Astrocyte of the spinal cord (primary cell): Measurements from ENCODE around the gene KMT2E.
A peak's percentile ranks its signal among the peaks of the same experiment; 100 is the strongest.

Experiments used
- DNase-seq: peaks from one replicate; pipeline ENCODE4 v3.0.0; 2011; ENCODE audit warnings: low read depth, low spot score
- H3K4me3 ChIP-seq: 2 replicates; pipeline ENCODE4 v1.5.1; 2011; ENCODE audit warnings: low read depth, mild to moderate bottlenecking, low read length, moderate library complexity
- in situ Hi-C: cut with HindIII; loops from 2 replicates; pipeline ENCODE4 v1.10.0; 2017; ENCODE audit warnings: low sequenced_read_pairs
- TF ChIP-seq, protein P1 (sequence below): IDR thresholded peaks from 2 replicates; pipeline ENCODE4 v1.5.1; 2012; ENCODE audit warnings: low read depth, mild to moderate bottlenecking, low read length, inconsistent platforms

The KMT2E gene

DNA sequence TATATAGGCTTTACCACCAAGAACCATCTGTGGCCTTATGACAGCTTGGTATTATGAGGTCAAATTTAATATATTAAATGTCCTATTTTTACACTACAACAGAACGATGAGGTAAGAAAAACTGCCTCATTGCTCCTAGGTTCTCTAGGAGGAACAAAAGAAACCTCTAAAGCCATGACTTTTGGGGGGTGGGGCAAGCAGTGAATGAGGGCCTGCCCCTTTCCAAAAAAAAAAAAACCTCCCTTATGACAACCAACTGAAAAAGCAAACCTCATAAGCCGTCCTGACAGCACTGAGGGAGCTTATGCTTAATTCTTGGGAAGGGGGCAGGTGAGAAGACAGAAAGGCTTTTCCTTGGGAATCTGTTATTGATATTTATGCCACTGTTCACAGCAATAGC is 116.6 kb downstream of the KMT2E start:
- TF ChIP-seq, protein P1, sequence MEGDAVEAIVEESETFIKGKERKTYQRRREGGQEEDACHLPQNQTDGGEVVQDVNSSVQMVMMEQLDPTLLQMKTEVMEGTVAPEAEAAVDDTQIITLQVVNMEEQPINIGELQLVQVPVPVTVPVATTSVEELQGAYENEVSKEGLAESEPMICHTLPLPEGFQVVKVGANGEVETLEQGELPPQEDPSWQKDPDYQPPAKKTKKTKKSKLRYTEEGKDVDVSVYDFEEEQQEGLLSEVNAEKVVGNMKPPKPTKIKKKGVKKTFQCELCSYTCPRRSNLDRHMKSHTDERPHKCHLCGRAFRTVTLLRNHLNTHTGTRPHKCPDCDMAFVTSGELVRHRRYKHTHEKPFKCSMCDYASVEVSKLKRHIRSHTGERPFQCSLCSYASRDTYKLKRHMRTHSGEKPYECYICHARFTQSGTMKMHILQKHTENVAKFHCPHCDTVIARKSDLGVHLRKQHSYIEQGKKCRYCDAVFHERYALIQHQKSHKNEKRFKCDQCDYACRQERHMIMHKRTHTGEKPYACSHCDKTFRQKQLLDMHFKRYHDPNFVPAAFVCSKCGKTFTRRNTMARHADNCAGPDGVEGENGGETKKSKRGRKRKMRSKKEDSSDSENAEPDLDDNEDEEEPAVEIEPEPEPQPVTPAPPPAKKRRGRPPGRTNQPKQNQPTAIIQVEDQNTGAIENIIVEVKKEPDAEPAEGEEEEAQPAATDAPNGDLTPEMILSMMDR, result no peak
- no peak overlapping the region for H3K4me3 ChIP-seq
- no peak for DNase-seq
- in situ Hi-C loops, result no loop called here

DNA sequence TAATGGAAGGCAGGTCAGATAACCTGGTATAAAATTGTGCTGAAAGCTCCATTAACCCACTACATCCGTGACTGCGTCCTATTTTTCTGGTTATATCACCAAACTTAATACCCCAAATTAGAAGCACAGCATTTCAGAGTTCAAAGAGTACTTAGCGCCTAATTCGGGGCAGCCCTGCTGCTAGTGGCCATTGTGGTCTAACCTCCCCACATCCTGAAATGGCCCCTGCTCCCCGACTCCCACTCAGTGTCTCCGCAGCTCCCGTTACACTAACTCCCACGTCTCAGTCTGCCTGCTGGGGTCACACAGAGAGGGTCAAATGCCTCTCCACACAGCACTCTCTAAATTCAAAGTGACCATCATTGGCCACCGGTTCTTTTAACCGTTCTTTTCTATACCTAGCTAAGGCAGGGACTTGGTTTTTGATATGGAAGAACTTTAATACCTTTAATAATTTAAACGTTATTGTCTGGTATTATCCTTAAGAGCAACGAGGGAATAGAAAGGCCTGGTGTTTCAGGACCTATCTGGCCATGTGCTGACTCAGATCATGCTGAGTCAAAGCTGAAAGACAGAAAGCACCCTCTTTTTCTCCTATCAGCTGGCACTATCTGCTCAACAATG is 117.1 kb downstream of the KMT2E start:
- in situ Hi-C loops, result no loop called here
- TF ChIP-seq, protein P1, result no peak
- H3K4me3 ChIP-seq, result no peak overlapping the region
- peak; percentile 16 for DNase-seq

DNA sequence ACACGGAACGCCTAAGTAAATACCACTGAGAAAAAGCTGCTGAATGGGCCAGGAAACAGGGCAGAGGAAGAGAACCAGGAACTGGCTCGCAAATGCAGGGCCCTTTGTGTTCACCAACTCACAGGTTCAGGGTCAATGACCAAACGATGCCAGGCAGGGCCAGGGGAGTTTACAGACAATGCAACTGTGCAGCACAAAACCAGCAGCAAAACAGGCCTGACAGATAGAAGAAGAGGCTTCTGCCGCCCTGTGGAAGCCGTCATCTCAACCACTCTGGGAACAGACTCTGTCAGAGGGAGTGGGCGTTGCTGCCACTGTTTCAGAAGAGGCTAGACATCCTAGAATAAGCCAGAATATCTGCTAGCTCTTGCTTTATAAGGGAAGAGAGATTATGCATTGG is 117.9 kb downstream of the KMT2E start:
- TF ChIP-seq, protein P1, result no peak
- no peak for DNase-seq
- in situ Hi-C loops, result no loop called here
- no peak overlapping the region for H3K4me3 ChIP-seq

DNA sequence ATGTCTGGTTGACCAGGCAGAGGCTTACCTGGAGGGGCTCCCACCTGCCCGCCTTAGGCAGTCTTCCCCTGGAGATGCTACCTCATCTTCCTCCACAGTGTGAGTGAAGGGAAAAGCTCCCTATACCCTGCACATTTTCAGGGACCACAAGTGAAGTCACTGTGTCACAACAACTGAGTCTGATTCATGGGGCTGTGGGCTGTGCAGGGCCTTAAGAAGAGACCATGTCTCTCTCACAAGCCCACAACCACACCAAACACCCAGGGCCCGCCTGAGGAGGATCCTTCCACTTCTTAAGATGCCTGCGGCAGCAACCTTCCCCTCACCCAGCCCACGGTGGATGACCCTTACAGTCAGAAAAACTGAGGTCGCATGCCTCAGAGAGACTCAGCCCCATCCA is 118.3 kb downstream of the KMT2E start:
- TF ChIP-seq, protein P1, result no peak
- in situ Hi-C loops, result no loop called here
- H3K4me3 ChIP-seq, result no peak overlapping the region
- DNase-seq, result no peak

DNA sequence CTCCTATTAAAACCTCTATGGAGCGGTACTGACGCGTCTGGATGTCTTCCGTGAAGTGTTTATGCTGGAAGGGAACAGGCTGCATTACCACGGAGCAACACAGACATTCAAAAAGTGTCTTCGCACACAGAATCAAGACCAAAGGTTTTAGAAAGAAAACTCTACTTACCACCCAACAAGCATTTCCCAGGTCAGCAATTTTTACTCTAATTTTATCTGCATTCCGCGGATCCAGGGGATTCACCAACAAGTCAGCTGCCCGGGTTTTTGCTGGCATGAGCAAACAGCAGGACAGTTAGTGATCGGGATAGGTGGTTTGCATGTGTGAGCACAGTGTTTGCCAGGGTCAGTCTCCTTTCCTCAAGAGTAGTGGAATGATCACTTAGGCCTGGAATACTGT is 118.8 kb downstream of the KMT2E start:
- TF ChIP-seq, protein P1, result no peak
- no peak for DNase-seq
- H3K4me3 ChIP-seq, result no peak overlapping the region
- in situ Hi-C loops, result no loop called here

DNA sequence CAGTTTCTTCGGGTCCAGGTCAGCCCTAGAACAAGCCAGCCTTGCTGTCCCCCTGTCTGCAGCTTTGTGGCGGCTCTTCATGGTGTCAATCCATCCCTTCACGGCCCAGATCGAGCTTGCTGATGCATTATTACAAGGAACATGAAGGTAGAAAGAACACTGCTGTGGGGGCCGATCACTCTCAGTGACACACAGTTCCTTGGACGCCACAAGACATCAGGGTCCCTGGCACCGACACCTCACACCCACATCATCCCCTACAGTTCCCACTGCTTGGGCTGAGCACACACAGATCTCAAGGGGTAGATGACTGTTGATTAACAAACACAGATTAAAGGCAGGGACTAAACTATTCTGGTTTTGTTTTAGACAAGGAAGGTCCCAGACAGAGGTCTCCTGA is 119.4 kb downstream of the KMT2E start:
- DNase-seq, result no peak
- TF ChIP-seq, protein P1, result no peak
- in situ Hi-C loops, result no loop called here

More for the DNA sequence above, 119.4 kb downstream of the KMT2E start:
- no peak overlapping the region for H3K4me3 ChIP-seq
